K562 (cell line): Measurements from ENCODE around the gene SCN8A. TPM values are rescaled to one million over a fixed set of nuclear protein-coding genes. Genes with fewer than 3 reads are reported as not detected.

Experiments used
- ATAC-seq: fragments of 200-7000 bp; cut with Tn5 transposase; 3 replicates; pipeline ENCODE4 v1.9.1; 2020; ENCODE audit warnings: moderate library complexity
- BruUV-seq: library from RNA; stranded (reverse); fragments of 400-500 nt; replicated peaks from 2 replicates; lab custom pipeline; 2021; lab: Mats Ljungman, UMichigan
- CTCF ChIA-PET: fragments of 300-600 bp; formaldehyde crosslinking; extraction: SDS; loops from one replicate; lab custom pipeline; 2021; ENCODE audit warnings: low intra/inter-chr PET ratio; lab: Yijun Ruan, JAX
- POLR2A ChIA-PET: fragments of 300-600, 350-650 bp; sonication (Branson Sonifier 250); formaldehyde crosslinking; extraction: SDS; loops from one replicate; lab custom pipeline; 2021; ENCODE audit warnings: antibody characterized with exemption, inconsistent platforms; lab: Yijun Ruan, JAX
- DNase-seq, 4 experiments: peaks; one replicate each; pipeline versions ENCODE4 v3.0.0 to v3.0.0-alpha.2; 2011 to 2018; ENCODE audit warnings: low spot score in 3 of 4, mixed read lengths in 3 of 4; ENCODE audit errors: extremely low read depth in 1 of 4
- FAIRE-seq: peaks from 2 replicates; lab custom pipeline; 2011; peaks lifted over from hg19 to GRCh38; lab: Jason Lieb, UNC
- H2AFZ ChIP-seq: 2 replicates; pipeline ENCODE4 v1.6.0; 2011; ENCODE audit warnings: low read depth, low read length, control low read depth, inconsistent platforms
- H3K27ac ChIP-seq: fragments of 200-600 bp; 3 replicates; pipeline ENCODE4 v1.8.0; 2011; ENCODE audit warnings: low read depth, mild to moderate bottlenecking, control low read depth, inconsistent platforms, low read length, moderate library complexity, mixed read lengths; ENCODE audit errors: extremely low read depth
- H3K27me3 ChIP-seq, 2 experiments: fragments of 300-600 bp in 1 of 2; 2 replicates in 1 of 2; 3 replicates in 1 of 2; pipeline versions ENCODE4 v1.6.0 to v1.8.0; 2011; ENCODE audit warnings: inconsistent platforms in 2 of 2, low read length in 2 of 2, mild to moderate bottlenecking in 1 of 2, mixed read lengths in 1 of 2, moderate library complexity in 1 of 2; ENCODE audit not compliant: control insufficient read depth in 2 of 2, insufficient read depth in 2 of 2
- H3K36me3 ChIP-seq: fragments of 300-600 bp; 3 replicates; pipeline ENCODE4 v1.8.0; 2011; ENCODE audit warnings: mild to moderate bottlenecking, low read length, inconsistent platforms; ENCODE audit not compliant: control insufficient read depth, insufficient read depth
- H3K4me1 ChIP-seq, 2 experiments: fragments of 200-600 bp in 1 of 2; replicated peaks in 1 of 2; 2 replicates in 1 of 2; 3 replicates in 1 of 2; pipeline versions ENCODE4 v1.5.1 to v1.8.0; 2011; ENCODE audit warnings: inconsistent platforms in 2 of 2, low read length in 2 of 2, mild to moderate bottlenecking in 1 of 2, mixed read lengths in 1 of 2, moderate library complexity in 1 of 2; ENCODE audit not compliant: control insufficient read depth in 2 of 2, insufficient read depth in 2 of 2
- H3K4me2 ChIP-seq: 2 replicates; pipeline ENCODE4 v1.6.1; 2011; ENCODE audit warnings: low read length, control low read depth, inconsistent platforms, mixed read lengths; ENCODE audit not compliant: insufficient read depth
- H3K4me3 ChIP-seq: fragments of 200-600 bp; sonication (generic), shearing (Covaris generic); 2 replicates; pipeline ENCODE4 v1.5.1; 2016; ENCODE audit warnings: control low read depth, inconsistent platforms
- H3K79me2 ChIP-seq: fragments of 200-600 bp; 3 replicates; pipeline ENCODE4 v1.8.0; 2011; ENCODE audit warnings: low read length, inconsistent platforms; ENCODE audit not compliant: control insufficient read depth, insufficient read depth
- H3K9ac ChIP-seq, 2 experiments: 2 replicates each; pipeline versions ENCODE4 v1.6.0 to v1.6.1; 2011; ENCODE audit warnings: low read depth in 2 of 2, low read length in 2 of 2, control low read depth in 1 of 2, inconsistent platforms in 1 of 2, mild to moderate bottlenecking in 1 of 2, mixed read lengths in 1 of 2; ENCODE audit not compliant: insufficient read depth in 1 of 2
- H3K9me1 ChIP-seq: one replicate; pipeline ENCODE4 v1.6.0; 2011; ENCODE audit warnings: inconsistent platforms, mild to moderate bottlenecking, low read length, moderate library complexity; ENCODE audit not compliant: control insufficient read depth, insufficient read depth
- H3K9me3 ChIP-seq: replicated peaks from 2 replicates; pipeline ENCODE4 v1.5.1; 2011; ENCODE audit warnings: low read depth, low read length, inconsistent platforms; ENCODE audit not compliant: control insufficient read depth, insufficient read depth
- H4K20me1 ChIP-seq: replicated peaks from 2 replicates; pipeline ENCODE4 v1.6.1; 2011; ENCODE audit warnings: low read length, inconsistent platforms, mixed read lengths; ENCODE audit not compliant: control insufficient read depth, insufficient read depth
- EP300 ChIP-seq: IDR thresholded peaks from 2 replicates; pipeline ENCODE4 v1.6.1; 2012; ENCODE audit warnings: low read length, improper control_type of control experiment
- HINFP ChIP-seq: fragments of 450-650 bp; conservative IDR thresholded peaks from 2 replicates; pipeline ENCODE4 v1.6.1; 2016; ENCODE audit warnings: missing genetic modification characterization, low read depth, mild to moderate bottlenecking, control low read depth, missing compliant biosample characterization
- KLF16 ChIP-seq: IDR thresholded peaks from 2 replicates; pipeline ENCODE4 v1.6.1; 2016; ENCODE audit warnings: antibody characterized with exemption
- WGBS: fragments of 100-300 bp; shearing (Covaris generic); methylation state at CpG from one replicate; pipeline ENCODE4 v1.1.6; 2016; ENCODE audit warnings: low coverage, mixed read lengths; ENCODE audit not compliant: insufficient coverage; ENCODE audit errors: missing lambda C conversion rate; 5-methylcytosine and 5-hydroxymethylcytosine counted together
- in situ Hi-C: fragments of 300-500 bp; cut with MboI; formaldehyde crosslinking; loops from 4 replicates; pipeline ENCODE4 v1.15.0; 2018; ENCODE audit warnings: inconsistent platforms, mixed read lengths
- intact Hi-C: fragments of 100-400 bp; cut with micrococcal nuclease; formaldehyde crosslinking; loops from 2 replicates; pipeline ENCODE4 v1.14.2; 2022
- polyA plus RNA-seq, 8 experiments: library from polyadenylated mRNA; depleted of rRNA in 4 of 8; stranded (reverse) in 5 of 8; unstranded in 3 of 8; fragments of >200 nt; fragmentation: Nextera tagmentation in 2 of 8; fragmentation: Illumina TruSeq in 1 of 8; extraction: Ambion mirVana in 2 of 8; extraction: Trizol in 1 of 8; gene quantifications; 2 replicates each; pipeline versions ENCODE4 v1.2.1 to v1.2.3, GENCODE V29; 2011 to 2014; ENCODE audit warnings: inconsistent platforms in 1 of 8, missing spikeins in 1 of 8
- total RNA-seq, 7 experiments: library from RNA; depleted of rRNA in 6 of 7; stranded (reverse); fragments of >200 nt in 6 of 7; fragmentation: Illumina TruSeq in 2 of 7; extraction: Trizol in 2 of 7; gene quantifications; 2 replicates each; pipeline versions ENCODE4 v1.2.1 to v1.2.3, GENCODE V29; 2011 to 2021; ENCODE audit warnings: low replicate concordance in 1 of 7
- TF ChIP-seq, protein P1 (sequence below): IDR thresholded peaks from 2 replicates; pipeline ENCODE4 v1.6.1; 2014; ENCODE audit warnings: antibody characterized with exemption

Gene SCN8A
- total and polyA plus RNA-seq, 9 of the 15 experiments (the other 6 are each of a cell fraction or from before 2014, with no cell fraction given): 0.03 to 0.29 (median 0.15) TPM; not detected in 1

DNA sequence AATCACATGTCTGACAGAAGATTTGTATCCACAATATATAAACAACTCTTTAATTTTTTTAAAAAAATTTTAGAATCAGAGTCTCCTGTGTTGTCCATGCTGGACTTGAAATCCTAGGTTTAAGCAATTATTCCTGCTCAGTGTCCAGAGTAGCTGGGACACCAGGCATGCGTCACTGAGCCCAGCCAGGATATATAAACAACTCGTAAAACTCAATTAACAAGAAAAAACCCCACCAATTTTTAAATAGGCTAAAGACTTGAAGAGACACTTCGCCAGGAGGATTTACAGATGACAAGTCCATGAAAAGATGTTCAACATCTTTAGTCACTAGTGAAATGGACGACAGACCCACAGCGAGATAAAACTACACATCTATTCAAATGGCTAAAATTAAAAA lies 2.0 kb upstream of the SCN8A start:
- in situ Hi-C loops: no loop called here
- 3% methylated on average over 5 of the region's 5 CpGs for WGBS
- no peak for FAIRE-seq
- no peaks in the 10 kb centered on the region for H3K79me2 ChIP-seq
- CTCF ChIA-PET: no interaction called here
- H4K20me1 ChIP-seq: no peaks in the 10 kb centered on the region
- TF ChIP-seq EP300: no peak
- TF ChIP-seq KLF16: no peak
- TF ChIP-seq HINFP: no peak
- TF ChIP-seq, protein P1, sequence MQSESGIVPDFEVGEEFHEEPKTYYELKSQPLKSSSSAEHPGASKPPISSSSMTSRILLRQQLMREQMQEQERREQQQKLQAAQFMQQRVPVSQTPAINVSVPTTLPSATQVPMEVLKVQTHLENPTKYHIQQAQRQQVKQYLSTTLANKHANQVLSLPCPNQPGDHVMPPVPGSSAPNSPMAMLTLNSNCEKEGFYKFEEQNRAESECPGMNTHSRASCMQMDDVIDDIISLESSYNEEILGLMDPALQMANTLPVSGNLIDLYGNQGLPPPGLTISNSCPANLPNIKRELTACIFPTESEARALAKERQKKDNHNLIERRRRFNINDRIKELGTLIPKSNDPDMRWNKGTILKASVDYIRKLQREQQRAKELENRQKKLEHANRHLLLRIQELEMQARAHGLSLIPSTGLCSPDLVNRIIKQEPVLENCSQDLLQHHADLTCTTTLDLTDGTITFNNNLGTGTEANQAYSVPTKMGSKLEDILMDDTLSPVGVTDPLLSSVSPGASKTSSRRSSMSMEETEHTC: no peak
- TF ChIP-seq, all 486 proteins: peak for 0
- Histone ChIP-seq H2AFZ (no peak overlapping the region), H3K4me2 (no peak overlapping the region), H3K4me3 (no peak overlapping the region), H3K9me1 (no peaks in the 10 kb centered on the region), H3K9me3 (no peaks in the 10 kb centered on the region; the same call in 1 of the 2 replicates), H3K9ac (no peak overlapping the region), H3K36me3 (no peaks in the 10 kb centered on the region), H3K27me3 (peaks cover 9 to 10% of the 10 kb centered on the region in 2 experiments; a peak in 3 of 5 replicates), H3K27ac (no peak overlapping the region), H3K4me1 (peaks cover 5 to 13% of the 10 kb centered on the region in 2 experiments; a peak in 2 of 5 replicates)
- POLR2A ChIA-PET: interaction anchor here (0.6 kb wide), 1 partner anchor 15 kb away, joined by 3 read pairs; no protein-coding TSS in a partner anchor
- DNase-seq (no peak), ATAC-seq (no peak)
- intact Hi-C loops: no loop called here
- BruUV-seq: no TSS peak
